ENCODE results near the gene LRIG1.
"Not testable (repeated sequence)": the region's sequence is repeated elsewhere in the genome, so short reads cannot be mapped to it uniquely, and the experiment has no call there.

LRIG1 gene

GRCh38 chr3:66441129-66441528, 59.7 kb downstream of the LRIG1 start:
- peak; percentile 82 for DNase-seq

- no peak for DNase-seq
Observed at GRCh38 chr3:66439666-66440344, 61.0 kb downstream of the LRIG1 start.

DNA sequence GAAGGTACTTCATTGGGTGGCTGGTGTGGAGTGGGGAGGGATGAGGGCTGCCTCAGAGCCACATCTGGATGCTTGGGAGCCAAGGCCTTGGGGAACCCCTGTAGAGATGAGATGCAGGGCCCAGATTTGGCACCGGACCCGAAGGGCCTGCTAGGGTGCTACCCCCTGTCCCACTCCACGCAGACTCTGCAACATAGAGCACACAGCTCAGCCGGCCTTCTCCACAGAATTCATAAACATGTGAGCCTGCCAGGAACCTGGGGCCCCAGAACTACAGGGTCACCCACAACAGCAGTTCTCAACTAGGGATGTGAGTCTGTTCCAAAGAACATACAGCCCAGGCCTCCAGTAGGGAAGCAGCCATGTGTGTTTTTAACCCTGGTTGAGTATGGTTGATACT, 62.8 kb downstream of the LRIG1 start:
- no peak for DNase-seq

DNA sequence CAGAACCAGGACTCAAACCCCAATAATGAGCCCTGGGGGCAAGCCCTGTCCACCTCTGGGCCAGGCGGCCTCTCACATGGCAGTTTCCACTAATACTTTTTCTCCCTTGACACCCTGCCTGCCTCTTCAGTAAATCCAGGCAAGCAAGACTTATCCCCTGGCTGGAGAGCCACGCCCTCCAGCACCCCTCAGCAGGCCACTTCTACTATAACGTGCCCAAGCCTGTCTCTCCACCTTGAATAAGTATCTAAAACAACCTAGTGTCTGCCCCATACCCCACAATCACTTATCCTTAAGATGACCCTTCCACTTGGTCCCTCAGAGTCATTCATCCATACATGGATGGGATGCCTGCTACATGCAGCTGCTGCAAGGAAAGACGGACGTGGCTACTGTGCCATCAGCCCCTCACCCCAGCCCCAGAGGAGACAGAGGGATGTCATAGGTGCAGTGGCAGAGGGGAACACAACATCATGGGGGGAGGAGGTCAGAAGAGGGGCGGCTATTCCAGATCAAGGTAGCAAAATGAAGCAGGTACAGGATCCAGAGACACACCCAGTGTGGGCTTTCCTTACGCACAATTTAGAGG, 63.4 kb downstream of the LRIG1 start:
- DNase-seq: no peak

DNA sequence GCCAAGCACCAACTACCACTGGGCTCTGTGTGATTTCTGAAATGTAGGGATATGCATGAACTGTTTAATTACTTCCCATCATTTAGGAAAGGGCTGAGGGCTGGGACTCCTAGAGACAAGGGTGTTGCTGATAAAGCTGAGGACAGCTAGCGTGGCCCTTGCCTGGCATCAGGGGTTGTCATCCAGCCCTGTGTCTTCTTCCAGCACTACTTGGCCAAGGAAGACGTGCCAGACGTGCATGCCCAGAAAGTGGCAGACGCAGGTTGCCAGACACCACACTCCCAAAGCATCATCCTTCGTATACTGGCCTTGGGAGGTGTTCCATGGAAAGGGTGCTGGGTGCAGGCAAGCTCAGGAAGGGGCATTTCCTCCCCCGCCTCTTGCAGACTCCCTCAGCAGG, 64.8 kb downstream of the LRIG1 start:
- no peak for DNase-seq

- no peak for DNase-seq
Observed at GRCh38 chr3:66434726-66435125, 66.1 kb downstream of the LRIG1 start.

- DNase-seq: no peak
Observed at GRCh38 chr3:66433522-66433782, 67.4 kb downstream of the LRIG1 start.

DNA sequence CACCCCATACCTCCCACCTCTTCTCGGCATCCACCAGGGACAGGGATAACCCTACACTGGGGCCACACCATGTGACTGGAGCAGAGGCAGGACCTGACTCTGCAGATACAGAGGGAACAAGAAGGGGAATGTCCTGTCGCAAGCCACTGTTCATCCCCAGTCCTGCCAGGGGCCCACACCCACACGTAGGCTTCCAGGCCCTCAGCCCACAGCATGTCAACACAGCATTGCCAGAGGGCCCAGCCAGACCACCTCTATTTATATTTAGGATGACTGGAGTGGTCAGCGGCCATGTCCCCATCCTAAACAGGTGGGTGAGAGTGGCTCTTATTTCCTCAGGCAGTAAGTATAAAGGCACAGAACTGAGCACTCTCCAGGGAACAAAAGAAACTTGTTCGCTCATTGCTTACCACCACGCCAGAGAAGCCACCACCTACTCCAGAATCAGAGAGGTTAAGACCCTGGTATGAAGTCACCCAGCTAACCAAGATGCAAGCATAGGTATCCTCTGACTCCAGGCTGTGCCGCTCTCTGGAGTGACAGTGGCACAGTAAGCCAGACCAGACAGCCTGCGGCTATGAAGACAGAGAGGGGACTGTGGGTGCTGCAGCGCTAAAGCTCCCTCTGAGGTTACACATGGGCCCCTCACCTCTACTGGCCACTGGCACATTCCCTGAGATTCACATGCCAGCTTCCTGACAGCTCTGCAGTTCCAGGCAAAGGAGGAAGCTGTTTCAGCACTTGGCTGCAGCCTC, 67.9 kb downstream of the LRIG1 start:
- DNase-seq: no peak

DNA sequence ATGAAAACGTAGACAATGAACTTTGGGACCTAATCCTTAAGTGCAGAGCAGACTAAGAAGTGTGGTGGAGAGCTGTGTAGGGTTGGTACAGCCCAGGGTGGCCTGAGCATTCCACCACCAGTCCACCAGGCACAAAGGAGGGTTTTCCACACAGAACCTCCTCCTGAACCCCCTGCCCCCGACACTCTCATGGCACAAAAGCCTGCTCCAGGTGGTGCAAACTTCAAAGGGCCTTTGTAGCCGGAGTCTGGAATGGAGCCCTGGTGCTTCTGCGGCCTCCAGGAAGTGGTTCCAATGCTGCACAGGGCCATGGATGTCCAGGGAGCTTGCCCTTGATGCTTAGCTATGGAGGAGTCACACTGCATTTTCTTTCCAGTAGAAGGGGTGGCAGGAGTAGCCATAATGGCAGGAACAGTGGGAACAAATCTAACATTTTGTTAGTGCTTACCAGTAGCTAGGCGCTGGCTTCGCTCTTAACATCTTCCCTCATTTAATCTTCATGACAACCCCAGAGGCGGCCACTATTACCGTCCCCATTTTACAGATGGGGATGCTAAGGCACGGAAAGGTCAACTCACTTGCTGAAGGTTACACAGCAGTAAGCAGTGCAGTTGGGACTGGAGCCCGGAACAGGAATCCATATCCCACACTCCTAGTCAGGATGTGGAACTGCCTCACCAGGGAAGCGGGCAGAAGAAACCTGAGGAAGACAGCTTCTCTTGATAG, 68.6 kb downstream of the LRIG1 start:
- no peak for DNase-seq

- DNase-seq: no peak
Observed at GRCh38 chr3:66431494-66431893, 69.3 kb downstream of the LRIG1 start.

GRCh38 chr3:66430876-66431275, 69.9 kb downstream of the LRIG1 start:
- DNase-seq: no peak

DNA sequence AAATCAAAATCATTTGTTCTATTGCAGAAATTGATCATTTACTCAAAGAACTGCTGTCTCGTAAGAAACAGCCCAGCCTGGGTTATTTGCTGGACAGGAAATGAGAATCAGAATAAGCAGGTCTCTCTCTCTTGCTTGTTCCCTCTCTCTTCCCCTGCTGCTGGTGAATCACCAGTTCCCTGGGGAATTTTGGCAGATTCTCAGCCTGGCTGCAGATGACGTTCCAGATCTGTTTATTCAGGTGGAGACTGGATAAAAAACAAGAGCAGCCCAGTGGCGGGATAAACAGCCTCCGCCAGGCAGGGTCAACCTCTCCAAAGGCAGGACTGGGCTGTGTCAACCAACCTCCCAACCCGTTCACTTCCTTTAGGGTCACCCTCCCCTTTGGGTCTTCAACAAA, 72.1 kb downstream of the LRIG1 start:
- DNase-seq: peak; percentile 65

DNA sequence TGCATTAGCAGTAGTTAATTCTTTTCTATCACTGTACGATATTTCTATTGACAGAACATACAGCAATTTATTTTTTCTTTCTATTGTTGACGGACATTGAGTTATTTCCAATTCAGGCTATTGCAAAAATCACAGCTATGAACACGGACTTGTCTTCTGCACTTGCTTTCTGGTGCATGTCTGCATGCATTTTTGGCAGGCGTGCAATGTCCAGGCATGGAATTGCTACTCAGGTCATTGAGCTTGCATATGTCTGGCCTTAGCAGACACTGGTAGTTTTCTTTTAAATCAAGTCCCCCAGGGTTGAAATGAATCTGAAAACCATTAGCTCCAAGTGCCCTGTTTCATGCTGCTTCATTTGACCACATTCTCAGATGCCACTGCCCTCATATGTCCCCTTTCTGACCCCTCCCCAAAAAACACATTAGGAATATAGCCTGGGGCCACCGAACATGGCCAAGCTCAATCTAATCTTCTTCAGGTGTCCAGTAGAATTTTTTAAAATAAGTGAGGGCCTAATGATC, 72.8 kb downstream of the LRIG1 start:
- DNase-seq: no peak

- no peak for DNase-seq
Observed at GRCh38 chr3:66427352-66427751, 73.5 kb downstream of the LRIG1 start.

- DNase-seq: no peak
Observed at GRCh38 chr3:66426135-66426534, 74.7 kb downstream of the LRIG1 start.

DNA sequence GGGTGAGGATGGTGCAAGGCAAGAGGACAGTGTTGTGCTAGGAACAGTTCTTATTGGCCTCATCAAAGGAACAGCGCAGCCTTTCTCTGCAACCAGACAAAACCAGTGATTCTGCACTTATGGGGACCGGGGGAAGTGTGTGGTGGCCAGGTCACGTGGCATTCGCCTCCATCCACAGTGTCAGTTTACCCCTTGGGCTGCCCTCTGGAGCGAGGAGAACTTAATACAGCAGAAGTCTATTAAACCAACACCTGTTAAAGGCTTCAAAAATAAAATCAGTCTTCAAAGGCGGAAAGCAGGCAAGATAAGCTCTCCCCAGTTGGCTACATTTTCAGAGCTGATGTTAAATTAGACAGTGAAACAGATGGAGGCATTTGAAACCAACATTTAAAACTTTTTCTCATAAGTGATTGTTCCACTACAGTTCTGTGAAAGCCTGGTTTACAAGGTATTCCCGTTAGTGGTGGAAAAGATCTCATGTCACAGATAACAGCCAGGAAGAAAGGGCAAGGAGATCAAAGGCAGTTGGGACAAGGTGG, 75.2 kb downstream of the LRIG1 start:
- no peak for DNase-seq

GRCh38 chr3:66425032-66425431, 75.8 kb downstream of the LRIG1 start:
- no peak for DNase-seq

GRCh38 chr3:66423791-66424190, 77.0 kb downstream of the LRIG1 start:
- no peak for DNase-seq

DNA sequence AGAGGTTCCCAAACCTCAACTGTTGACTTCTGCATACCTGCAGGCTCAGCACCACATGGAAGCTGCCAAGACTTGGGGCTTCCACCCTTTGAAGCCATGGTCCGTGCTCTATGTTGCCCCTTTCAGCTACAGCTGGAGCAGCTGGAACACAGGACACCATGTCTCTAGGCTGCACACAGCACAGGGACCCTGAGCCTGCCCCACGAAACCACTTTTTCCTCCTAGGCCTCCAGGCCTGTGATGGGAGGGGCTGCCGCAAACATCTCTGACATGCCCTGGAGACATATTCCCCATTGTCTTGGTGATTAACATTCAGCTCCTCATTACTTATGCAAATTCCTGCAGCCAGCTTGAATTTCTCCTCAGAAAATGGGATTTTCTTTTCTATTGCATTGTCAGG, 78.9 kb downstream of the LRIG1 start:
- not testable (repeated sequence) for DNase-seq

- DNase-seq: not testable (repeated sequence)
Observed at GRCh38 chr3:66421144-66421543, 79.7 kb downstream of the LRIG1 start.

DNA sequence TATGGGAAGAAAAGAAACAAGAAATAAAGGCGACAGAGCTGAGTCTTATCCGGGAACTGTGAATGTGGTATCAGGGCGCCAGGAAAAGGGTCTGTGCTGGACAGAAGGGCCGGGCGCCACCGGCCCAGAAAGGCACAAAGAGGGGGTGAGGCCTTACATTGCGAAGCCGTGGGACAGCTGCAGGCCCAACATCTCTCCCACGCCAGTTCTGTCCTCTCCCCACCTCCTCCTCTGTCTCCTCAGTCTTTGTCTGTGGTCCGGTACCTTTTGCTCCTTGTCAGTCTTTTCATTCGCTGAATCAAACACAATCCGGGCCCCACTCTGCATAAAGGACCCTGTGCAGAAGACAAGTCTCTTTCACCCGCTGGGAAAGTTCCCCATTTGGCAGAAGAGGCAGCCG, 81.8 kb downstream of the LRIG1 start:
- no peak for DNase-seq

- DNase-seq: no peak
Observed at GRCh38 chr3:66418475-66418931, 82.3 kb downstream of the LRIG1 start.

Measured in NCI-H82 (cell line).